H9 (cell line): ENCODE measurements around the gene ZNF775. TPM values are rescaled to one million over a fixed set of nuclear protein-coding genes. Genes with fewer than 3 reads are reported as not detected.

Source experiments
- DNase-seq: peaks from one replicate; pipeline ENCODE4 v3.0.0-alpha.2; 2017
- H2AFZ ChIP-seq: one replicate; pipeline ENCODE4 v1.6.1; 2013; ENCODE audit warnings: mild to moderate bottlenecking, low read length, control low read depth, moderate library complexity
- H2AK5ac ChIP-seq: 2 replicates; pipeline ENCODE4 v1.6.1; 2013; ENCODE audit warnings: low read length, control low read depth, mixed read lengths; ENCODE audit not compliant: insufficient read length
- H2BK120ac ChIP-seq: one replicate; pipeline ENCODE4 v1.6.1; 2013; ENCODE audit warnings: low read depth, mild to moderate bottlenecking, low read length, control low read depth, inconsistent platforms; ENCODE audit not compliant: poor library complexity, severe bottlenecking
- H2BK12ac ChIP-seq: 2 replicates; pipeline ENCODE4 v1.6.1; 2013; ENCODE audit warnings: low read length, control low read depth, mixed read lengths, low read depth; ENCODE audit not compliant: insufficient read length
- H2BK15ac ChIP-seq: 2 replicates; pipeline ENCODE4 v1.6.1; 2013; ENCODE audit warnings: low read depth, low read length, control low read depth
- H2BK20ac ChIP-seq: one replicate; pipeline ENCODE4 v1.6.1; 2013; ENCODE audit warnings: low read depth, mild to moderate bottlenecking, low read length, control low read depth, inconsistent platforms; ENCODE audit not compliant: poor library complexity, severe bottlenecking
- H2BK5ac ChIP-seq: 2 replicates; pipeline ENCODE4 v1.6.1; 2013; ENCODE audit warnings: low read length, control low read depth, mixed read lengths; ENCODE audit not compliant: insufficient read length
- H3K14ac ChIP-seq: 2 replicates; pipeline ENCODE4 v1.6.1; 2013; ENCODE audit warnings: low read length, control low read depth; ENCODE audit not compliant: insufficient read depth
- H3K18ac ChIP-seq: 2 replicates; pipeline ENCODE4 v1.6.1; 2013; ENCODE audit warnings: low read depth, mild to moderate bottlenecking, mixed read lengths, low read length, control low read depth; ENCODE audit not compliant: insufficient read length
- H3K23ac ChIP-seq: 2 replicates; pipeline ENCODE4 v1.6.1; 2013; ENCODE audit warnings: low read length, control low read depth, mixed read lengths, low read depth; ENCODE audit not compliant: insufficient read length
- H3K23me2 ChIP-seq: 2 replicates; pipeline ENCODE4 v1.6.1; 2013; ENCODE audit warnings: low read depth, mild to moderate bottlenecking, mixed read lengths, low read length, control low read depth; ENCODE audit not compliant: insufficient read length, poor library complexity, severe bottlenecking
- H3K27ac ChIP-seq: 2 replicates; pipeline ENCODE4 v1.5.1; 2013; ENCODE audit warnings: low read length, control low read depth, mixed read lengths, low read depth; ENCODE audit not compliant: insufficient read length
- H3K27me3 ChIP-seq: 2 replicates; pipeline ENCODE4 v1.6.1; 2013; ENCODE audit warnings: low read length, control low read depth, inconsistent platforms; ENCODE audit not compliant: insufficient read depth
- H3K4ac ChIP-seq: 2 replicates; pipeline ENCODE4 v1.6.1; 2013; ENCODE audit warnings: low read depth, mild to moderate bottlenecking, control low read depth, inconsistent platforms, low read length, moderate library complexity
- H3K4me1 ChIP-seq: 2 replicates; pipeline ENCODE4 v1.6.1; 2013; ENCODE audit warnings: low read length, control low read depth, inconsistent platforms; ENCODE audit not compliant: insufficient read depth
- H3K4me2 ChIP-seq: 2 replicates; pipeline ENCODE4 v1.6.1; 2013; ENCODE audit warnings: low read length, control low read depth, mixed read lengths; ENCODE audit not compliant: insufficient read length, insufficient read depth
- H3K56ac ChIP-seq: 2 replicates; pipeline ENCODE4 v1.6.1; 2013; ENCODE audit warnings: low read depth, mild to moderate bottlenecking, mixed read lengths, low read length, control low read depth; ENCODE audit not compliant: insufficient read length
- H3K79me1 ChIP-seq: 2 replicates; pipeline ENCODE4 v1.6.1; 2013; ENCODE audit warnings: low read depth, mild to moderate bottlenecking, moderate library complexity, low read length, control low read depth, inconsistent platforms; ENCODE audit not compliant: insufficient read depth, poor library complexity, severe bottlenecking
- H3K79me2 ChIP-seq: 2 replicates; pipeline ENCODE4 v1.6.1; 2013; ENCODE audit warnings: low read length, control low read depth, inconsistent platforms; ENCODE audit not compliant: insufficient read depth
- H3K9ac ChIP-seq: 2 replicates; pipeline ENCODE4 v1.6.1; 2013; ENCODE audit warnings: low read length, control low read depth, mixed read lengths; ENCODE audit not compliant: insufficient read length; ENCODE audit errors: extremely low read depth
- H3K9me3 ChIP-seq: one replicate; pipeline ENCODE4 v1.6.1; 2013; ENCODE audit warnings: low read depth, low read length, inconsistent platforms; ENCODE audit not compliant: control insufficient read depth
- H3T11ph ChIP-seq: one replicate; pipeline ENCODE4 v1.6.1; 2013; ENCODE audit warnings: mild to moderate bottlenecking, low read length, control low read depth, inconsistent platforms
- H4K20me1 ChIP-seq: one replicate; pipeline ENCODE4 v1.6.1; 2013; ENCODE audit not compliant: control insufficient read depth, insufficient read length, insufficient read depth
- H4K5ac ChIP-seq: 2 replicates; pipeline ENCODE4 v1.6.1; 2013; ENCODE audit warnings: low read depth, mild to moderate bottlenecking, mixed read lengths, low read length, control low read depth; ENCODE audit not compliant: insufficient read length
- H4K8ac ChIP-seq: replicated peaks from 2 replicates; pipeline ENCODE4 v1.6.1; 2013; ENCODE audit warnings: low read length, control low read depth, mixed read lengths, low read depth; ENCODE audit not compliant: insufficient read length
- H4K91ac ChIP-seq: 2 replicates; pipeline ENCODE4 v1.6.1; 2013; ENCODE audit warnings: low read depth, mild to moderate bottlenecking, moderate library complexity, mixed read lengths, low read length, control low read depth; ENCODE audit not compliant: insufficient read length
- H3K27ac Mint-ChIP-seq, 3 experiments: 2 replicates in 2 of 3; 3 replicates in 1 of 3; pipeline ENCODE4 v1.8.0; 2020 to 2021; ENCODE audit warnings: mixed read lengths in 3 of 3, mild to moderate bottlenecking in 1 of 3, moderate library complexity in 1 of 3
- H3K27me3 Mint-ChIP-seq: 2 replicates; pipeline ENCODE4 v1.8.0; 2021; ENCODE audit warnings: low read depth, mild to moderate bottlenecking, moderate library complexity, mixed read lengths
- H3K36me3 Mint-ChIP-seq, 3 experiments: 2 replicates in 2 of 3; 3 replicates in 1 of 3; pipeline ENCODE4 v1.8.0; 2020 to 2021; ENCODE audit warnings: low read depth in 3 of 3, mixed read lengths in 3 of 3; ENCODE audit not compliant: insufficient read depth in 1 of 3
- H3K4me1 Mint-ChIP-seq, 2 experiments: 2 replicates each; pipeline ENCODE4 v1.8.0; 2020; ENCODE audit warnings: mixed read lengths in 2 of 2
- H3K4me3 Mint-ChIP-seq, 2 experiments: 2 replicates in 1 of 2; 3 replicates in 1 of 2; pipeline ENCODE4 v1.8.0; 2020 to 2021; ENCODE audit warnings: mild to moderate bottlenecking in 2 of 2, mixed read lengths in 2 of 2, moderate library complexity in 1 of 2
- H3K9me3 Mint-ChIP-seq, 2 experiments: 2 replicates in 1 of 2; 3 replicates in 1 of 2; pipeline ENCODE4 v1.8.0; 2020; ENCODE audit warnings: mild to moderate bottlenecking in 2 of 2, mixed read lengths in 2 of 2, moderate library complexity in 1 of 2
- CTCF ChIP-seq: fragments of 200-600 bp; sonication (generic); conservative IDR thresholded peaks from 3 replicates; pipeline ENCODE4 v1.8.0; 2021; ENCODE audit warnings: antibody characterized with exemption, mild to moderate bottlenecking
- WGBS: extraction: QIAGEN DNeasy Blood & Tissue Kit; methylation state at CpG from one replicate; pipeline ENCODE4 v1.1.7; 2013; ENCODE audit warnings: missing lambda C conversion rate, low lambda C conversion rate, mixed read lengths; ENCODE audit not compliant: insufficient read length; ENCODE audit errors: extremely low coverage; 5-methylcytosine and 5-hydroxymethylcytosine counted together
- total RNA-seq: library from RNA; stranded (reverse); gene quantifications from 2 replicates; pipeline ENCODE4 v1.2.1, GENCODE V29; 2021

ZNF775 gene
- total RNA-seq, 1 experiment from 2014 or later: 10.5 TPM

DNA sequence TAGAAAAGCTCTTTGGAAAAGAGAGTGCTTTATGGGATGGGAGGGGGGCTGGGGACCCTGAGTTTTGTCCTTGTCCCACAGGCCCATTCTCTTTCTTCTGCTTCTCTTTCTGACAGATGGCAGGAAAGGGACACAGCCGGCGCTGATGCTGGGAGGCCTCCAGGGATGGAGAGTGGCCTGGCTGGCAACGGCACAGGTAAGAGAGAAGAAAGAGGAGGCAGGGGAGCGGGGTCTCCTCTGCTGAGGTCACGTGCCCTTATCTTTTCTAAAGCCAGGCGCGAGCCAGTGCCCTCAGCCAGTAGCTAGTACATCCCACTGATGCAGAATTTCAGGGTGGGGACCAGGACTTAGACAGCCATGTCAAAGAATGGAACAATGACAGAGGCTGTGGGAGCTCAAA lies 9.2 kb downstream of the ZNF775 start:
- H4K20me1 ChIP-seq: no peaks in the 10 kb centered on the region
- no peak overlapping the region for H3K27ac ChIP-seq
- no CpG with 5 or more reads among the region's 7 CpGs for WGBS
- H3K9me3 ChIP-seq: no peaks in the 10 kb centered on the region
- no peak for TF ChIP-seq CTCF
- no peaks in the 10 kb centered on the region for H3K9me3 Mint-ChIP-seq
- H2BK120ac ChIP-seq: no peak overlapping the region
- no peak overlapping the region for H4K5ac ChIP-seq
- H3K56ac ChIP-seq: no peak overlapping the region
- H3K4ac ChIP-seq: no peak overlapping the region
- H3K79me2 ChIP-seq: no peaks in the 10 kb centered on the region
- H2BK5ac ChIP-seq: no peak overlapping the region
- H3K27me3 Mint-ChIP-seq: no peaks in the 10 kb centered on the region
- no peaks in the 10 kb centered on the region for H3K23me2 ChIP-seq
- no peak for DNase-seq
- no peak overlapping the region for H2BK12ac ChIP-seq
- H3T11ph ChIP-seq: no peak overlapping the region
- H3K4me3 Mint-ChIP-seq: no peak overlapping the region
- no peak overlapping the region for H3K14ac ChIP-seq
- H2AK5ac ChIP-seq: no peak overlapping the region
- no peaks in the 10 kb centered on the region for H3K79me1 ChIP-seq
- no peak overlapping the region for H3K4me2 ChIP-seq
- no peak overlapping the region for H3K9ac ChIP-seq
- H2BK15ac ChIP-seq: no peak overlapping the region
- no peak overlapping the region for H2BK20ac ChIP-seq
- no peak overlapping the region for H2AFZ ChIP-seq
- peaks cover 4% of the 10 kb centered on the region; the same call in 1 of the 2 replicates for H3K4me1 ChIP-seq
- H3K18ac ChIP-seq: no peak overlapping the region
- no peak overlapping the region for H3K23ac ChIP-seq
- peaks cover 37 to 60% (median 39%) of the 10 kb centered on the region in 3 experiments for H3K36me3 Mint-ChIP-seq
- H3K4me1 Mint-ChIP-seq: peaks cover 49 to 62% of the 10 kb centered on the region in 2 experiments
- H3K27me3 ChIP-seq: no peaks in the 10 kb centered on the region
- no peak overlapping the region for H4K8ac ChIP-seq
- no peak overlapping the region for H4K91ac ChIP-seq
- H3K27ac Mint-ChIP-seq: peak overlapping the region in 1 of 3 experiments; percentile 66; a peak in 2 of 7 replicates
